Vein endothelial cell (primary cell): Measurements from ENCODE around the gene ZDHHC14. TPM values are rescaled to one million over a fixed set of nuclear protein-coding genes. Genes with fewer than 3 reads are reported as not detected.

Experiments
- small RNA-seq: library from RNA; depleted of rRNA; stranded (forward); fragments of <200 nt; gene quantifications from one replicate; pipeline ENCODE3, GENCODE V24; 2012
- total RNA-seq: library from RNA; depleted of rRNA; stranded (reverse); fragments of >200 nt; gene quantifications from 2 replicates; pipeline ENCODE4 v1.2.3, GENCODE V29; 2012

ZDHHC14 gene
- 20.0 and 25.2 TPM in 2 replicates for total RNA-seq

DNA sequence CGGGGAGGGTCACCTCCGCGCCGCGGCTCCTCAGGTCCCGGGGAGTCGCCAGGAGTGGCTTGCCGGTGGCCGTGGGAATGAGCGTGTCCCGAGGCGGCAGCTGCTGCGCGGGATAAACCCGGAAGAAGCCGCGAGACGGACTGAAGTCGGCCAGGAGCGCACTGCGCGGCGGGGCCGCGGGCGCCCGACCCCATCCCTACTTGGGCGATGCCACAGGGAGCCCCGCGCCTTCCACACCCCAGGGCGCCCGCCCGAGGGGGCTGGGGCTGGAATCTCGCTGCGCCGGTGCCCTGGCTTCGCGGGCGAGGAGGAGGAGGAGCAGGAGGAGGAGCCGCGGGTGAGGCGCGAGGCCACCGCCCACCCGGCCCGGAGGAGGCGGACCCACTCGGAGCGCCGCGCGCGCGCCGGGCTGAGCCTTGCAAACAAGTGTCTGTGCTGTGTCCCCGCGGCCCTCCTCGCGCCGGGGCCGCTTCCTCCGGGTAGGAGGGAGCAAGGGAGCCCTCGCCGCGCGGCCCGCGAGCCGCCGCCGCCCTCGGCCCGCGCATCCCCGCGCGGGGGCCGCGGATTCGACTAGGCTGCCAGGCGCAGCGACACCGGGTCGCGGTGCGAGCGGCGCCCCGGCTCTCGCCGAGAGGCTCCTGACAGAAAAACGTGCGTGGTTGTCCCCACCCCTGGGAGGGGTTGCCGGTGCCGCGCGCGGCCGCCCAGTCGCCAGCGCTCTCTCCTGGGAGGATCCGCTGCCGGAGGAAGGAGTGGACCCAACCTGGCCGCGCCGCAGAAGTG is at the start of gene ZDHHC14:
TSS of gene ZDHHC14 (plus strand) at position 412 of the 783 bp plus-strand sequence.

Small RNAs within 50 kb of the gene (small RNA-seq; reads per million reads assigned to genes)
- gene MIR3692 = 0.48 reads per million, percentile 29 among the genes with 10 or more reads in this experiment

Other genes starting within 250 kb of the ZDHHC14 start
- gene TMEM242, start 57.7 kb upstream of the ZDHHC14 start, total RNA-seq = 5.6 and 7.1 TPM in 2 replicates